ENCODE measurements around the gene STK35.

GRCh38 chr20:2176946-2177345 lies 75.3 kb downstream of the STK35 start:
- TF ChIP-seq EZH2 (IDR thresholded peaks at IDR 0.05; ENCODE audit: insufficient read depth, poor library complexity, severe bottlenecking) (no peak), EZH2phosphoT487 (IDR thresholded peaks at IDR 0.05; ENCODE audit: insufficient read depth, low read depth) (no peak)
